HepG2 (cell line): Measurements from ENCODE around the gene SIK3. TPM values are rescaled to one million over a fixed set of nuclear protein-coding genes. Genes with fewer than 3 reads are reported as not detected.

ENCODE experiments used
- AKAP8 ChIP-seq: sonication (generic); formaldehyde crosslinking; IDR thresholded peaks from 2 replicates; pipeline ENCODE4 v1.5.1; 2020; ENCODE audit warnings: mild to moderate bottlenecking, missing genetic modification reagents
- ARNT ChIP-seq: fragments of 450-650 bp; IDR thresholded peaks from 2 replicates; pipeline ENCODE4 v1.6.1; 2017
- ELF4 ChIP-seq: sonication (generic); formaldehyde crosslinking; IDR thresholded peaks from 2 replicates; pipeline ENCODE4 v1.5.0; 2020; ENCODE audit warnings: missing genetic modification reagents, mild to moderate bottlenecking, moderate library complexity, borderline replicate concordance
- FOXK1 ChIP-seq: sonication (generic); formaldehyde crosslinking; IDR thresholded peaks from 2 replicates; pipeline ENCODE4 v1.4.0; 2020; ENCODE audit warnings: low read depth, missing genetic modification reagents, borderline replicate concordance
- HOXA5 ChIP-seq: sonication (generic); formaldehyde crosslinking; IDR thresholded peaks from 2 replicates; pipeline ENCODE4 v1.4.0; 2020; ENCODE audit warnings: missing genetic modification reagents
- IRF2 ChIP-seq: IDR thresholded peaks from 2 replicates; pipeline ENCODE4 v1.6.1; 2018; ENCODE audit warnings: missing genetic modification reagents, missing compliant biosample characterization
- KLF12 ChIP-seq: sonication (generic); formaldehyde crosslinking; IDR thresholded peaks from 2 replicates; pipeline ENCODE4 v1.4.0; 2020; ENCODE audit warnings: missing genetic modification reagents, borderline replicate concordance
- KLF9 ChIP-seq: IDR thresholded peaks from 2 replicates; pipeline ENCODE4 v1.6.1; 2016; ENCODE audit warnings: low read depth
- NFE2L1 ChIP-seq: sonication (generic); formaldehyde crosslinking; IDR thresholded peaks from 2 replicates; pipeline ENCODE4 v1.4.0; 2020; ENCODE audit warnings: missing genetic modification reagents, mild to moderate bottlenecking, borderline replicate concordance
- NFRKB ChIP-seq: fragments of 450-650 bp; IDR thresholded peaks from 2 replicates; pipeline ENCODE4 v1.6.1; 2017
- POLR2G ChIP-seq: fragments of 200-400 bp; formaldehyde crosslinking; IDR thresholded peaks from 2 replicates; pipeline ENCODE4 v1.6.1; 2018; ENCODE audit warnings: mild to moderate bottlenecking, low read depth, low read length, moderate library complexity
- RAD51 ChIP-seq: fragments of 450-650 bp; IDR thresholded peaks from 2 replicates; pipeline ENCODE4 v1.6.1; 2016; ENCODE audit warnings: borderline replicate concordance
- RBM22 ChIP-seq: fragments of 200-400 bp; formaldehyde crosslinking; optimal IDR thresholded peaks from 2 replicates; pipeline ENCODE3; 2017; ENCODE audit warnings: mild to moderate bottlenecking, low read length, moderate library complexity
- SSRP1 ChIP-seq: IDR thresholded peaks from 2 replicates; pipeline ENCODE4 v1.6.1; 2016; ENCODE audit warnings: control low read depth
- ZBTB20 ChIP-seq: sonication (generic); formaldehyde crosslinking; IDR thresholded peaks from 2 replicates; pipeline ENCODE4 v1.8.1; 2023; ENCODE audit warnings: missing genetic modification reagents, low read depth, mild to moderate bottlenecking, borderline replicate concordance
- ZNF274 ChIP-seq: sonication (generic); formaldehyde crosslinking; IDR thresholded peaks from 2 replicates; pipeline ENCODE4 v1.5.1; 2020; ENCODE audit warnings: mild to moderate bottlenecking, missing genetic modification reagents
- ZNF644 ChIP-seq: IDR thresholded peaks from 2 replicates; pipeline ENCODE4 v1.6.1; 2016; ENCODE audit warnings: low read depth
- ZNF674 ChIP-seq: sonication (generic); formaldehyde crosslinking; IDR thresholded peaks from 2 replicates; pipeline ENCODE4 v1.5.0; 2020; ENCODE audit warnings: low read depth, mild to moderate bottlenecking, missing genetic modification reagents
- ZNF761 ChIP-seq: sonication (generic); formaldehyde crosslinking; conservative IDR thresholded peaks from 2 replicates; pipeline ENCODE4 v1.4.0; 2020; ENCODE audit warnings: mild to moderate bottlenecking, missing genetic modification reagents
- ZNF878 ChIP-seq: sonication (generic); formaldehyde crosslinking; IDR thresholded peaks from 2 replicates; pipeline ENCODE4 v1.8.1; 2023; ENCODE audit warnings: mild to moderate bottlenecking, missing genetic modification reagents, moderate library complexity
- ZSCAN31 ChIP-seq: sonication (generic); formaldehyde crosslinking; IDR thresholded peaks from 2 replicates; pipeline ENCODE4 v1.5.0; 2020; ENCODE audit warnings: low read depth, mild to moderate bottlenecking, missing genetic modification reagents
- polyA plus RNA-seq, 8 experiments: library from polyadenylated mRNA; depleted of rRNA in 3 of 8; stranded (reverse) in 7 of 8; unstranded in 1 of 8; fragments of >200 nt; fragmentation: Illumina TruSeq in 4 of 8; extraction: Trizol in 4 of 8; gene quantifications; 2 replicates each; pipeline versions ENCODE4 v1.2.1 to v1.2.3, GENCODE V29; 2011 to 2016; ENCODE audit warnings: low read depth in 4 of 8, missing spikeins in 1 of 8, mixed read lengths in 1 of 8; ENCODE audit not compliant: insufficient read depth in 1 of 8
- total RNA-seq, 5 experiments: library from RNA; depleted of rRNA; stranded (reverse); fragments of >200 nt; fragmentation: Illumina TruSeq; extraction: Trizol; gene quantifications; 2 replicates each; pipeline ENCODE4 v1.2.3, GENCODE V29; 2016; ENCODE audit warnings: low read depth in 1 of 5
- TF ChIP-seq, protein P1 (sequence below), 2 experiments: fragments of 450-650 bp in 1 of 2; sonication (generic) in 1 of 2; formaldehyde crosslinking; IDR thresholded peaks; 2 replicates each; pipeline versions ENCODE4 v1.5.0 to v1.8.0; 2020 to 2022; ENCODE audit warnings: mild to moderate bottlenecking in 1 of 2, missing genetic modification reagents in 1 of 2
- TF ChIP-seq, protein P2 (sequence below): sonication (generic); formaldehyde crosslinking; IDR thresholded peaks from 2 replicates; pipeline ENCODE4 v1.4.0; 2020; ENCODE audit warnings: missing genetic modification reagents
- TF ChIP-seq, protein P3 (sequence below): sonication (generic); formaldehyde crosslinking; IDR thresholded peaks from 2 replicates; pipeline ENCODE4 v1.8.1; 2023; ENCODE audit warnings: mild to moderate bottlenecking, missing genetic modification reagents
- TF ChIP-seq, protein P4 (sequence below): sonication (generic); formaldehyde crosslinking; IDR thresholded peaks from 2 replicates; pipeline ENCODE4 v1.5.0; 2020; ENCODE audit warnings: mild to moderate bottlenecking, missing genetic modification reagents

SIK3 gene
- total and polyA plus RNA-seq, 2 of the 13 experiments (the other 11 are each of a cell fraction or from before 2014, with no cell fraction given) = 5.7 to 9.8 TPM

- TF ChIP-seq KLF9 (CRISPR knock-in tag) (no peak), ZSCAN31 (CRISPR knock-in tag) (no peak; the same call in 1 of the 2 replicates), RBM22 (no peak), ZNF674 (CRISPR knock-in tag) (no peak), ZNF644 (no peak), HOXA5 (CRISPR knock-in tag) (no peak), POLR2G (peak; percentile 91), SSRP1 (CRISPR knock-in tag) (no peak), ZNF274 (CRISPR knock-in tag) (no peak), ZNF761 (CRISPR knock-in tag) (peak; percentile 65; the same call in 1 of the 2 replicates), ARNT (no peak), ZBTB20 (peak; percentile 73; the same call in 1 of the 2 replicates), IRF2 (CRISPR knock-in tag) (no peak; the same call in 1 of the 2 replicates), ELF4 (CRISPR knock-in tag) (no peak), AKAP8 (CRISPR knock-in tag) (no peak), ZNF878 (CRISPR knock-in tag) (peak; percentile 78; the same call in 1 of the 2 replicates), RAD51 (no peak), FOXK1 (CRISPR knock-in tag) (peak; percentile 64), NFRKB (no peak), KLF12 (CRISPR knock-in tag) (no peak; the same call in 1 of the 2 replicates), NFE2L1 (CRISPR knock-in tag) (no peak)
- TF ChIP-seq, protein P1, sequence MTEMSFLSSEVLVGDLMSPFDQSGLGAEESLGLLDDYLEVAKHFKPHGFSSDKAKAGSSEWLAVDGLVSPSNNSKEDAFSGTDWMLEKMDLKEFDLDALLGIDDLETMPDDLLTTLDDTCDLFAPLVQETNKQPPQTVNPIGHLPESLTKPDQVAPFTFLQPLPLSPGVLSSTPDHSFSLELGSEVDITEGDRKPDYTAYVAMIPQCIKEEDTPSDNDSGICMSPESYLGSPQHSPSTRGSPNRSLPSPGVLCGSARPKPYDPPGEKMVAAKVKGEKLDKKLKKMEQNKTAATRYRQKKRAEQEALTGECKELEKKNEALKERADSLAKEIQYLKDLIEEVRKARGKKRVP (CRISPR knock-in tag; IDR thresholded peaks at IDR 0.05) = peak in 1 of 2 experiments; percentile 95; a peak in 2 of 4 replicates
- TF ChIP-seq, protein P2, sequence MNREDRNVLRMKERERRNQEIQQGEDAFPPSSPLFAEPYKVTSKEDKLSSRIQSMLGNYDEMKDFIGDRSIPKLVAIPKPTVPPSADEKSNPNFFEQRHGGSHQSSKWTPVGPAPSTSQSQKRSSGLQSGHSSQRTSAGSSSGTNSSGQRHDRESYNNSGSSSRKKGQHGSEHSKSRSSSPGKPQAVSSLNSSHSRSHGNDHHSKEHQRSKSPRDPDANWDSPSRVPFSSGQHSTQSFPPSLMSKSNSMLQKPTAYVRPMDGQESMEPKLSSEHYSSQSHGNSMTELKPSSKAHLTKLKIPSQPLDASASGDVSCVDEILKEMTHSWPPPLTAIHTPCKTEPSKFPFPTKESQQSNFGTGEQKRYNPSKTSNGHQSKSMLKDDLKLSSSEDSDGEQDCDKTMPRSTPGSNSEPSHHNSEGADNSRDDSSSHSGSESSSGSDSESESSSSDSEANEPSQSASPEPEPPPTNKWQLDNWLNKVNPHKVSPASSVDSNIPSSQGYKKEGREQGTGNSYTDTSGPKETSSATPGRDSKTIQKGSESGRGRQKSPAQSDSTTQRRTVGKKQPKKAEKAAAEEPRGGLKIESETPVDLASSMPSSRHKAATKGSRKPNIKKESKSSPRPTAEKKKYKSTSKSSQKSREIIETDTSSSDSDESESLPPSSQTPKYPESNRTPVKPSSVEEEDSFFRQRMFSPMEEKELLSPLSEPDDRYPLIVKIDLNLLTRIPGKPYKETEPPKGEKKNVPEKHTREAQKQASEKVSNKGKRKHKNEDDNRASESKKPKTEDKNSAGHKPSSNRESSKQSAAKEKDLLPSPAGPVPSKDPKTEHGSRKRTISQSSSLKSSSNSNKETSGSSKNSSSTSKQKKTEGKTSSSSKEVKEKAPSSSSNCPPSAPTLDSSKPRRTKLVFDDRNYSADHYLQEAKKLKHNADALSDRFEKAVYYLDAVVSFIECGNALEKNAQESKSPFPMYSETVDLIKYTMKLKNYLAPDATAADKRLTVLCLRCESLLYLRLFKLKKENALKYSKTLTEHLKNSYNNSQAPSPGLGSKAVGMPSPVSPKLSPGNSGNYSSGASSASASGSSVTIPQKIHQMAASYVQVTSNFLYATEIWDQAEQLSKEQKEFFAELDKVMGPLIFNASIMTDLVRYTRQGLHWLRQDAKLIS = no peak; the same call in 1 of the 2 replicates
- TF ChIP-seq, protein P3, sequence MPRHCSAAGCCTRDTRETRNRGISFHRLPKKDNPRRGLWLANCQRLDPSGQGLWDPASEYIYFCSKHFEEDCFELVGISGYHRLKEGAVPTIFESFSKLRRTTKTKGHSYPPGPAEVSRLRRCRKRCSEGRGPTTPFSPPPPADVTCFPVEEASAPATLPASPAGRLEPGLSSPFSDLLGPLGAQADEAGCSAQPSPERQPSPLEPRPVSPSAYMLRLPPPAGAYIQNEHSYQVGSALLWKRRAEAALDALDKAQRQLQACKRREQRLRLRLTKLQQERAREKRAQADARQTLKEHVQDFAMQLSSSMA (CRISPR knock-in tag) = no peak
- TF ChIP-seq, protein P4, sequence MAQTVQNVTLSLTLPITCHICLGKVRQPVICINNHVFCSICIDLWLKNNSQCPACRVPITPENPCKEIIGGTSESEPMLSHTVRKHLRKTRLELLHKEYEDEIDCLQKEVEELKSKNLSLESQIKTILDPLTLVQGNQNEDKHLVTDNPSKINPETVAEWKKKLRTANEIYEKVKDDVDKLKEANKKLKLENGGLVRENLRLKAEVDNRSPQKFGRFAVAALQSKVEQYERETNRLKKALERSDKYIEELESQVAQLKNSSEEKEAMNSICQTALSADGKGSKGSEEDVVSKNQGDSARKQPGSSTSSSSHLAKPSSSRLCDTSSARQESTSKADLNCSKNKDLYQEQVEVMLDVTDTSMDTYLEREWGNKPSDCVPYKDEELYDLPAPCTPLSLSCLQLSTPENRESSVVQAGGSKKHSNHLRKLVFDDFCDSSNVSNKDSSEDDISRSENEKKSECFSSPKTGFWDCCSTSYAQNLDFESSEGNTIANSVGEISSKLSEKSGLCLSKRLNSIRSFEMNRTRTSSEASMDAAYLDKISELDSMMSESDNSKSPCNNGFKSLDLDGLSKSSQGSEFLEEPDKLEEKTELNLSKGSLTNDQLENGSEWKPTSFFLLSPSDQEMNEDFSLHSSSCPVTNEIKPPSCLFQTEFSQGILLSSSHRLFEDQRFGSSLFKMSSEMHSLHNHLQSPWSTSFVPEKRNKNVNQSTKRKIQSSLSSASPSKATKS (CRISPR knock-in tag) = no peak
Measured at GRCh38 chr11:116829525-116830183, 268.6 kb downstream of the SIK3 start, which contains the start of gene APOC3 (continued).
